NT2/D1 (cell line): ENCODE measurements around the gene SIGLEC1.

ENCODE experiments used
- DNase-seq: peaks from one replicate; pipeline ENCODE4 v3.0.0-alpha.2; 2011; ENCODE audit warnings: low read depth, low spot score
- H3K27me3 ChIP-seq: 2 replicates; pipeline ENCODE4 v1.6.0; 2011; ENCODE audit warnings: mild to moderate bottlenecking; ENCODE audit not compliant: insufficient read length, insufficient read depth
- H3K36me3 ChIP-seq: 2 replicates; pipeline ENCODE4 v1.6.1; 2011; ENCODE audit warnings: mild to moderate bottlenecking, low read length, mixed read lengths; ENCODE audit not compliant: insufficient read depth, insufficient read length
- H3K4me1 ChIP-seq: 2 replicates; pipeline ENCODE4 v1.5.1; 2011; ENCODE audit not compliant: insufficient read depth, insufficient read length
- H3K4me3 ChIP-seq: 2 replicates; pipeline ENCODE4 v1.5.1; 2011; ENCODE audit warnings: low read depth; ENCODE audit not compliant: insufficient read length
- H3K9ac ChIP-seq: 2 replicates; pipeline ENCODE4 v1.6.0; 2011; ENCODE audit warnings: low read depth; ENCODE audit not compliant: insufficient read length
- H3K9me3 ChIP-seq: 2 replicates; pipeline ENCODE4 v1.5.1; 2011; ENCODE audit warnings: mild to moderate bottlenecking, low read length; ENCODE audit not compliant: insufficient read depth
- SUZ12 ChIP-seq: IDR thresholded peaks from 2 replicates; pipeline ENCODE4 v1.6.1; 2011; ENCODE audit not compliant: insufficient read length, insufficient read depth; ENCODE audit errors: extremely low read depth
- YY1 ChIP-seq: IDR thresholded peaks from 2 replicates; pipeline ENCODE4 v1.6.1; 2011; ENCODE audit not compliant: insufficient read length, insufficient read depth
- ZNF274 ChIP-seq: IDR thresholded peaks from 2 replicates; pipeline ENCODE4 v1.6.1; 2011; ENCODE audit warnings: mild to moderate bottlenecking, low read depth, low read length

Gene SIGLEC1

GRCh38 chr20:3735768-3736167, 23.4 kb upstream of the SIGLEC1 start:
- H3K4me1 ChIP-seq, result peaks cover 22% of the 10 kb centered on the region

GRCh38 chr20:3734111-3734843, 21.9 kb upstream of the SIGLEC1 start:
- Histone ChIP-seq H3K9ac (no peak overlapping the region), H3K36me3 (no peaks in the 10 kb centered on the region), H3K4me1 (peaks cover 15% of the 10 kb centered on the region), H3K4me3 (no peak overlapping the region), H3K27me3 (peaks cover 15% of the 10 kb centered on the region), H3K9me3 (no peaks in the 10 kb centered on the region)
- no peak for DNase-seq
- TF ChIP-seq SUZ12 (no peak), ZNF274 (no peak), YY1 (no peak)

More at GRCh38 chr20:3735768-3736167, 23.4 kb upstream of the SIGLEC1 start:
- H3K36me3 ChIP-seq, result no peaks in the 10 kb centered on the region
- peaks cover 13% of the 10 kb centered on the region for H3K27me3 ChIP-seq
- DNase-seq, result no peak
- no peak overlapping the region for H3K4me3 ChIP-seq
- TF ChIP-seq YY1 (no peak), ZNF274 (no peak), SUZ12 (no peak)
- H3K9ac ChIP-seq, result no peak overlapping the region
- H3K9me3 ChIP-seq, result no peaks in the 10 kb centered on the region

DNA sequence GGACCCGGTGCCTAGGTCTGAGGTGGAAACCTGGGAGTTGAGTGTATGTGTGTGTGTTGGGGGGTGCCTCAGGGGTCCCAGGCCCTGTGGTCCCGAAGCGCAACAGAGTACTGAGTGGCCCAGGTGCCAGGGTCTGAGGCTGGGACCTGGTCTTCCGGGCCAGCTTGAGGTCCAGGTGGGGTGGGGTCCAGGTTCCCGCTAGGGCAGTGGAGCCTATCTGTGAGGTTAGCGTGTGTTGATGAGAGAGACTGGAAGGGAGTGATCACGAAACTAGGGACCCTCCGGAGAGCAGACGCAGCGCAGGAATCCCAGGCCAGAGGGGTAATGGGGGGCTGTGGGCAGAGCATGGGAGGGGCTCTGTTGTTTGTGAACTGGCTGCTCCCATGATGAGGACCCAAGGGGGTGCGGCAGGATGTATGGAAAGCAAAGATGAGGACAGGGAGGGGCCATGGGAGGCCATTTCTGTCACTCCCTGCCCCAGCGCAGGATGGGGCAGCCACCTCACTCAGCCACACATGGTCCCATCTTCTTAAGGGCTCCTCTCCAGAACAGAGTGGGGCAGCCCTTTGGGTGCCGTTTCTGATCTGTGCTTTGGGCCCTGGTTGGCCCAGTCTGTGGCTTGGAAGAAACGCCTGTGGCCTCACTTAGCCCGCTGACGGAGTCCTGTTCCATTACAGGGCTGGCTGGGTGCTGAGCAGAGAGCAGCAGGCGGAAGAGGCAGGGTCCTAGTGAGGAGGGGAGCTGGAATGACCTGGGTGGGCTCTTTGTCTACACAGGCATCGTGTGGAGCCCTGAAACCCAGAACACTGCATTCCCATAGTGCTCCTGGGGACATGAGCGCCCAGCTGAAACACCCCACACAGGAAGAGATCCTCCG, 21.0 kb upstream of the SIGLEC1 start:
- Histone ChIP-seq H3K27me3 (peaks cover 15% of the 10 kb centered on the region), H3K36me3 (no peaks in the 10 kb centered on the region), H3K4me1 (peaks cover 13% of the 10 kb centered on the region), H3K4me3 (peak overlapping the region; percentile 45), H3K9me3 (no peaks in the 10 kb centered on the region), H3K9ac (peak overlapping the region; percentile 86)
- no peak for DNase-seq
- no peak for TF ChIP-seq ZNF274
- TF ChIP-seq SUZ12, result no peak
- no peak for TF ChIP-seq YY1

GRCh38 chr20:3732327-3733118, 20.1 kb upstream of the SIGLEC1 start, which contains the start of gene HSPA12B:
Gene HSPA12B, plus strand, starts transcription at chr20:3732685. Its CDS starts 5,990 bp downstream, at chr20:3738675.
- TF ChIP-seq SUZ12, result no peak
- no peak for TF ChIP-seq ZNF274
- TF ChIP-seq YY1, result no peak
- Histone ChIP-seq H3K9ac (peak within 1 kb of the TSS; percentile 86), H3K27me3 (peaks cover 15% of the 10 kb centered on the region), H3K9me3 (no peaks in the 10 kb centered on the region), H3K4me3 (peak within 1 kb of the TSS; percentile 45), H3K4me1 (peaks cover 20% of the 10 kb centered on the region), H3K36me3 (no peaks in the 10 kb centered on the region)
- no peak for DNase-seq

- DNase-seq, result no peak
- Histone ChIP-seq H3K36me3 (no peaks in the 10 kb centered on the region), H3K9me3 (no peaks in the 10 kb centered on the region), H3K4me1 (peaks cover 20% of the 10 kb centered on the region), H3K27me3 (peaks cover 15% of the 10 kb centered on the region), H3K4me3 (no peak overlapping the region), H3K9ac (no peak overlapping the region)
- no peak for TF ChIP-seq ZNF274
- TF ChIP-seq SUZ12, result no peak
- TF ChIP-seq YY1, result no peak
Observed at GRCh38 chr20:3731944-3732326, 19.5 kb upstream of the SIGLEC1 start.

GRCh38 chr20:3730803-3731672, 18.6 kb upstream of the SIGLEC1 start:
- Histone ChIP-seq H3K4me3 (no peak overlapping the region), H3K4me1 (peaks cover 20% of the 10 kb centered on the region), H3K9me3 (no peaks in the 10 kb centered on the region), H3K9ac (no peak overlapping the region), H3K27me3 (peaks cover 15% of the 10 kb centered on the region), H3K36me3 (no peaks in the 10 kb centered on the region)
- TF ChIP-seq YY1 (no peak), SUZ12 (no peak)
- DNase-seq, result no peak
